Measurements from ENCODE around the gene SAT1. TPM values are rescaled to one million over a fixed set of nuclear protein-coding genes. Genes with fewer than 3 reads are reported as not detected.

Gene SAT1
- total RNA-seq, 6 experiments from 2014 or later = 215 to 640 (median 291) TPM

- H3K36me3 ChIP-seq = peaks cover 0 to 13% (median 0%) of the 10 kb centered on the region in 4 donors
- intact Hi-C loops (cut with DNase I) = no loop called here
- H3K4me3 ChIP-seq = no peak overlapping the region
- H3K27me3 ChIP-seq = no peaks in the 10 kb centered on the region
- DNase-seq = no peak
- TF ChIP-seq, protein P1, sequence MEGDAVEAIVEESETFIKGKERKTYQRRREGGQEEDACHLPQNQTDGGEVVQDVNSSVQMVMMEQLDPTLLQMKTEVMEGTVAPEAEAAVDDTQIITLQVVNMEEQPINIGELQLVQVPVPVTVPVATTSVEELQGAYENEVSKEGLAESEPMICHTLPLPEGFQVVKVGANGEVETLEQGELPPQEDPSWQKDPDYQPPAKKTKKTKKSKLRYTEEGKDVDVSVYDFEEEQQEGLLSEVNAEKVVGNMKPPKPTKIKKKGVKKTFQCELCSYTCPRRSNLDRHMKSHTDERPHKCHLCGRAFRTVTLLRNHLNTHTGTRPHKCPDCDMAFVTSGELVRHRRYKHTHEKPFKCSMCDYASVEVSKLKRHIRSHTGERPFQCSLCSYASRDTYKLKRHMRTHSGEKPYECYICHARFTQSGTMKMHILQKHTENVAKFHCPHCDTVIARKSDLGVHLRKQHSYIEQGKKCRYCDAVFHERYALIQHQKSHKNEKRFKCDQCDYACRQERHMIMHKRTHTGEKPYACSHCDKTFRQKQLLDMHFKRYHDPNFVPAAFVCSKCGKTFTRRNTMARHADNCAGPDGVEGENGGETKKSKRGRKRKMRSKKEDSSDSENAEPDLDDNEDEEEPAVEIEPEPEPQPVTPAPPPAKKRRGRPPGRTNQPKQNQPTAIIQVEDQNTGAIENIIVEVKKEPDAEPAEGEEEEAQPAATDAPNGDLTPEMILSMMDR (IDR thresholded peaks at IDR 0.05) = no peak
- TF ChIP-seq POLR2A (IDR thresholded peaks at IDR 0.05) = no peak
- H3K4me1 ChIP-seq = peaks cover 0 to 7% (median 3%) of the 10 kb centered on the region in 4 donors
- H3K9me3 ChIP-seq = no peaks in the 10 kb centered on the region
- no peak overlapping the region for H3K27ac ChIP-seq
- 77% methylated on average over 8 of the region's 8 CpGs for WGBS (ENCODE audit: insufficient coverage, low coverage, low lambda C conversion rate, missing lambda C conversion rate)
- ATAC-seq = peak in 2 of 4 donors; percentile 26 to 36
Observed at GRCh38 chrX:23789386-23790154, 6.6 kb downstream of the SAT1 start.

DNA sequence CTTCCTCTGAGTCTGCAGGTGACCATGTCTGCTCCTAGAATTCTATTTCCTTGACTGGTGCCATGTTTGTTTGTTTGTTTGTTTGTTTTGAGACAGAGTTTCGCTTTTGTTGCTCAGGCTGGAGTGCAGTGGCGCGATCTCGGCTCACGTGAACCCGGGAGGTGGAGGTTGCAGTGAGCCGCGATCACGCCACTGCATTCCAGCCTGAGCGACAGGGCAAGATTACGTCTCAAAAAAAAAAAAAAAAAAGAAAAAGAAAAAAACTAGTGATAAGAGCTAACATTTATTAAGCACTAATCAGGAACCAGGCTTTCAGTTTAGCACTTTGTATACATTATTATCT lies 7.2 kb downstream of the SAT1 start:
- Histone ChIP-seq H3K36me3 (peaks cover 0 to 11% (median 0%) of the 10 kb centered on the region in 4 donors), H3K4me3 (no peak overlapping the region), H3K27ac (no peak overlapping the region), H3K4me1 (peaks cover 0 to 7% (median 3%) of the 10 kb centered on the region in 4 donors), H3K9me3 (no peaks in the 10 kb centered on the region), H3K27me3 (no peaks in the 10 kb centered on the region)
- TF ChIP-seq, protein P1 (IDR thresholded peaks at IDR 0.05) = no peak
- TF ChIP-seq POLR2A (IDR thresholded peaks at IDR 0.05) = no peak
- intact Hi-C loops (cut with DNase I) = no loop called here
- 89% methylated on average over 11 of the region's 11 CpGs for WGBS (ENCODE audit: insufficient coverage, low coverage, low lambda C conversion rate, missing lambda C conversion rate)
- DNase-seq (no peak), ATAC-seq (no peak)

- Histone ChIP-seq H3K27me3 (no peaks in the 10 kb centered on the region), H3K4me1 (no peaks in the 10 kb centered on the region), H3K4me3 (no peak overlapping the region), H3K27ac (no peak overlapping the region), H3K36me3 (no peaks in the 10 kb centered on the region), H3K9me3 (no peaks in the 10 kb centered on the region)
- ATAC-seq = no peak
- 60% methylated on average over 6 of the region's 6 CpGs for WGBS (ENCODE audit: insufficient coverage, low coverage, low lambda C conversion rate, missing lambda C conversion rate)
- TF ChIP-seq, protein P1 (IDR thresholded peaks at IDR 0.05) = no peak
- no peak for TF ChIP-seq POLR2A (IDR thresholded peaks at IDR 0.05)
- DNase-seq = no peak
- intact Hi-C loops (cut with DNase I) = no loop called here
Observed at GRCh38 chrX:23792861-23793553, 10.0 kb downstream of the SAT1 start.

- H3K27ac ChIP-seq = no peak overlapping the region
- intact Hi-C loops (cut with DNase I) = no loop called here
- no peaks in the 10 kb centered on the region for H3K27me3 ChIP-seq
- ATAC-seq (no peak), DNase-seq (no peak)
- H3K4me3 ChIP-seq = no peak overlapping the region
- TF ChIP-seq, protein P1 (IDR thresholded peaks at IDR 0.05) = no peak
- no peak for TF ChIP-seq POLR2A (IDR thresholded peaks at IDR 0.05)
- 65% methylated on average over 4 of the region's 8 CpGs for whole genome bisulfite sequencing (ENCODE audit: insufficient coverage, low coverage, low lambda C conversion rate, missing lambda C conversion rate)
- no peaks in the 10 kb centered on the region for H3K9me3 ChIP-seq
- H3K36me3 ChIP-seq = no peaks in the 10 kb centered on the region
- no peaks in the 10 kb centered on the region for H3K4me1 ChIP-seq
Observed at GRCh38 chrX:23795221-23795620, 12.2 kb downstream of the SAT1 start.
